Panc1 (cell line): Measurements from ENCODE around the gene PPM1H. TPM values are rescaled to one million over a fixed set of nuclear protein-coding genes. Genes with fewer than 3 reads are reported as not detected.

Experiments
- ATAC-seq: fragments of 200-7000 bp; cut with Tn5 transposase; 2 replicates; pipeline ENCODE4 v1.9.1; 2020; ENCODE audit warnings: mild to moderate bottlenecking, moderate library complexity
- BruUV-seq: library from RNA; stranded (reverse); fragments of 400-500 nt; replicated peaks from 2 replicates; lab custom pipeline; 2021; lab: Mats Ljungman, UMichigan
- CTCF ChIA-PET: fragments of 300-600 bp; sonication (Branson Sonifier 250); formaldehyde crosslinking; loops from one replicate; lab custom pipeline; 2022; ENCODE audit warnings: antibody characterized with exemption; lab: Charles Lee
- POLR2A ChIA-PET: fragments of 300-600 bp; sonication (Branson Sonifier 250); formaldehyde crosslinking; loops from one replicate; lab custom pipeline; 2022; ENCODE audit warnings: antibody characterized with exemption; lab: Charles Lee
- DNase-seq: peaks from one replicate; pipeline ENCODE4 v3.0.0-alpha.2; 2010; ENCODE audit warnings: low read depth, low spot score
- H3K27ac ChIP-seq: 2 replicates; pipeline ENCODE4 v1.5.1; 2011; ENCODE audit warnings: mild to moderate bottlenecking, low read length, inconsistent platforms
- H3K27me3 ChIP-seq: fragments of 200-500 bp; sonication (Bioruptor generic); 2 replicates; pipeline ENCODE4 v1.6.0; 2014; ENCODE audit warnings: low read length, inconsistent platforms; ENCODE audit not compliant: control insufficient read depth, insufficient read depth
- H3K36me3 ChIP-seq: fragments of 200-500 bp; sonication (Bioruptor generic); 2 replicates; pipeline ENCODE4 v1.5.1; 2014; ENCODE audit warnings: inconsistent platforms, mild to moderate bottlenecking, low read length, moderate library complexity; ENCODE audit not compliant: control insufficient read depth, insufficient read depth
- H3K4me1 ChIP-seq: 2 replicates; pipeline ENCODE4 v1.5.1; 2011; ENCODE audit warnings: inconsistent platforms, mild to moderate bottlenecking, low read length, moderate library complexity; ENCODE audit not compliant: control insufficient read depth, insufficient read depth
- H3K4me3 ChIP-seq, 2 experiments: 2 replicates each; pipeline ENCODE4 v1.5.1; 2011 to 2012; ENCODE audit warnings: low read depth in 2 of 2, low read length in 2 of 2, mild to moderate bottlenecking in 2 of 2, inconsistent platforms in 1 of 2, moderate library complexity in 1 of 2
- H3K9me3 ChIP-seq: fragments of 200-500 bp; sonication (Bioruptor generic); 2 replicates; pipeline ENCODE4 v1.5.1; 2014; ENCODE audit warnings: low read depth, mild to moderate bottlenecking, inconsistent platforms, low read length, moderate library complexity; ENCODE audit not compliant: control insufficient read depth, insufficient read depth
- CTCF ChIP-seq: fragments of 450-650 bp; IDR thresholded peaks from 2 replicates; pipeline ENCODE4 v1.5.1; 2017; ENCODE audit warnings: mild to moderate bottlenecking
- POLR2AphosphoS5 ChIP-seq: IDR thresholded peaks from 2 replicates; pipeline ENCODE4 v1.6.1; 2012; ENCODE audit warnings: mild to moderate bottlenecking, low read depth, low read length, moderate library complexity
- SIN3A ChIP-seq: IDR thresholded peaks from 2 replicates; pipeline ENCODE4 v1.6.1; 2012; ENCODE audit warnings: low read depth, mild to moderate bottlenecking, low read length, moderate library complexity, borderline replicate concordance; ENCODE audit not compliant: insufficient read depth
- TCF7L2 ChIP-seq: IDR thresholded peaks from 2 replicates; pipeline ENCODE4 v1.6.1; 2011; ENCODE audit warnings: mild to moderate bottlenecking, low read depth, low read length, inconsistent platforms
- in situ Hi-C: cut with HindIII; loops from 2 replicates; pipeline ENCODE4 v1.10.0; 2016; ENCODE audit warnings: low sequenced_read_pairs, low pct_unique_long_range_greater_than_20kb
- intact Hi-C: fragments of 100-400 bp; cut with micrococcal nuclease; formaldehyde crosslinking; loops from one replicate; pipeline ENCODE4 v1.10.0; 2022; ENCODE audit not compliant: unreplicated experiment
- total RNA-seq: library from RNA; stranded (reverse); gene quantifications from one replicate; pipeline ENCODE4 v1.2.1, GENCODE V29; 2021; ENCODE audit not compliant: unreplicated experiment
- TF ChIP-seq, protein P1 (sequence below), 2 experiments: IDR thresholded peaks; 2 replicates each; pipeline ENCODE4 v1.6.1; 2011 to 2012; ENCODE audit warnings: low read depth in 2 of 2, control low read depth in 1 of 2, low read length in 1 of 2, mild to moderate bottlenecking in 1 of 2, moderate library complexity in 1 of 2; ENCODE audit not compliant: insufficient read depth in 1 of 2

Gene PPM1H
- total RNA-seq, 1 experiment from 2014 or later: 22.9 TPM

- no peak for ATAC-seq
- TF ChIP-seq, protein P1, sequence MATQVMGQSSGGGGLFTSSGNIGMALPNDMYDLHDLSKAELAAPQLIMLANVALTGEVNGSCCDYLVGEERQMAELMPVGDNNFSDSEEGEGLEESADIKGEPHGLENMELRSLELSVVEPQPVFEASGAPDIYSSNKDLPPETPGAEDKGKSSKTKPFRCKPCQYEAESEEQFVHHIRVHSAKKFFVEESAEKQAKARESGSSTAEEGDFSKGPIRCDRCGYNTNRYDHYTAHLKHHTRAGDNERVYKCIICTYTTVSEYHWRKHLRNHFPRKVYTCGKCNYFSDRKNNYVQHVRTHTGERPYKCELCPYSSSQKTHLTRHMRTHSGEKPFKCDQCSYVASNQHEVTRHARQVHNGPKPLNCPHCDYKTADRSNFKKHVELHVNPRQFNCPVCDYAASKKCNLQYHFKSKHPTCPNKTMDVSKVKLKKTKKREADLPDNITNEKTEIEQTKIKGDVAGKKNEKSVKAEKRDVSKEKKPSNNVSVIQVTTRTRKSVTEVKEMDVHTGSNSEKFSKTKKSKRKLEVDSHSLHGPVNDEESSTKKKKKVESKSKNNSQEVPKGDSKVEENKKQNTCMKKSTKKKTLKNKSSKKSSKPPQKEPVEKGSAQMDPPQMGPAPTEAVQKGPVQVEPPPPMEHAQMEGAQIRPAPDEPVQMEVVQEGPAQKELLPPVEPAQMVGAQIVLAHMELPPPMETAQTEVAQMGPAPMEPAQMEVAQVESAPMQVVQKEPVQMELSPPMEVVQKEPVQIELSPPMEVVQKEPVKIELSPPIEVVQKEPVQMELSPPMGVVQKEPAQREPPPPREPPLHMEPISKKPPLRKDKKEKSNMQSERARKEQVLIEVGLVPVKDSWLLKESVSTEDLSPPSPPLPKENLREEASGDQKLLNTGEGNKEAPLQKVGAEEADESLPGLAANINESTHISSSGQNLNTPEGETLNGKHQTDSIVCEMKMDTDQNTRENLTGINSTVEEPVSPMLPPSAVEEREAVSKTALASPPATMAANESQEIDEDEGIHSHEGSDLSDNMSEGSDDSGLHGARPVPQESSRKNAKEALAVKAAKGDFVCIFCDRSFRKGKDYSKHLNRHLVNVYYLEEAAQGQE (IDR thresholded peaks at IDR 0.05; ENCODE audit: insufficient read depth in 1 of 2, low read depth in 2 of 2, low read length in 1 of 2): no peak
- TF ChIP-seq SIN3A (no peak), POLR2AphosphoS5 (no peak), CTCF (no peak), TCF7L2 (no peak)
- DNase-seq: no peak
- POLR2A ChIA-PET: no interaction called here
- in situ Hi-C loops (no loop called here), intact Hi-C loops (no loop called here)
- no peaks in the 10 kb centered on the region for H3K9me3 ChIP-seq
- no peaks in the 10 kb centered on the region for H3K36me3 ChIP-seq
- no peaks in the 10 kb centered on the region for H3K27me3 ChIP-seq
- no TSS peak for BruUV-seq
- CTCF ChIA-PET: no interaction called here
- no peaks in the 10 kb centered on the region for H3K4me1 ChIP-seq
- H3K4me3 ChIP-seq: no peak overlapping the region
- no peak overlapping the region for H3K27ac ChIP-seq
Observed at GRCh38 chr12:62689042-62689839, 245.7 kb downstream of the PPM1H start.

DNA sequence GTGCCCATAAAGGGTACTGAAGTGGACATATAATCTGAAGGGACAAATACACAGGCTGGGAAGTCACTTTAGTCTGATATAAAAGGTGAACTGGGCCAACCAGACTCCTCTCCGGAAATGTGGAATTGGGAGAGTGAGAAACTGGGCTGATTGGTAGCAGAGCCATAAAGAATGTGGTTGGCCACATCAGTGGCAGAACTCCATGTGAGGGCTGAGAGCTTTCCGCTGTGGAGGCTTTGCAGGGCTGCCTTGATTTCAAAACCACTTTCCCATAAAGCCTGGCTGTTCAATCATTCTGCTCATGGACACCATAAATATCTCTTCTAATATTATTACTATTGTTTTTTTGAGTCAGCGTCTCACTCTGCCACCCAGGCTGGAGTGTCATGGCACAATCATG lies 248.0 kb downstream of the PPM1H start:
- H3K27me3 ChIP-seq: no peaks in the 10 kb centered on the region
- H3K9me3 ChIP-seq: no peaks in the 10 kb centered on the region
- H3K36me3 ChIP-seq: no peaks in the 10 kb centered on the region
- ATAC-seq (no peak), DNase-seq (no peak)
- ChIA-PET POLR2A (no interaction called here), CTCF (no interaction called here)
- intact Hi-C loops (no loop called here), in situ Hi-C loops (no loop called here)
- no peaks in the 10 kb centered on the region for H3K4me1 ChIP-seq
- no TSS peak for BruUV-seq
- no peak overlapping the region for H3K27ac ChIP-seq
- no peak overlapping the region for H3K4me3 ChIP-seq
- TF ChIP-seq SIN3A (no peak), POLR2AphosphoS5 (no peak), CTCF (no peak), TCF7L2 (no peak)
- TF ChIP-seq, protein P1 (IDR thresholded peaks at IDR 0.05; ENCODE audit: insufficient read depth in 1 of 2, low read depth in 2 of 2, low read length in 1 of 2): no peak
